Epithelial cell of prostate (primary cell): ENCODE measurements around the gene MLPH.
"Not testable (repeated sequence)": the region's sequence is repeated elsewhere in the genome, so short reads cannot be mapped to it uniquely, and the experiment has no call there.

ENCODE experiments used
- DNase-seq: peaks from one replicate; pipeline ENCODE4 v3.0.0-alpha.2; 2011; ENCODE audit warnings: low read depth, low spot score
- H3K27ac ChIP-seq: fragments of 450-650 bp; 2 replicates; pipeline ENCODE4 v1.5.1; 2017; ENCODE audit warnings: mild to moderate bottlenecking

Gene MLPH

DNA sequence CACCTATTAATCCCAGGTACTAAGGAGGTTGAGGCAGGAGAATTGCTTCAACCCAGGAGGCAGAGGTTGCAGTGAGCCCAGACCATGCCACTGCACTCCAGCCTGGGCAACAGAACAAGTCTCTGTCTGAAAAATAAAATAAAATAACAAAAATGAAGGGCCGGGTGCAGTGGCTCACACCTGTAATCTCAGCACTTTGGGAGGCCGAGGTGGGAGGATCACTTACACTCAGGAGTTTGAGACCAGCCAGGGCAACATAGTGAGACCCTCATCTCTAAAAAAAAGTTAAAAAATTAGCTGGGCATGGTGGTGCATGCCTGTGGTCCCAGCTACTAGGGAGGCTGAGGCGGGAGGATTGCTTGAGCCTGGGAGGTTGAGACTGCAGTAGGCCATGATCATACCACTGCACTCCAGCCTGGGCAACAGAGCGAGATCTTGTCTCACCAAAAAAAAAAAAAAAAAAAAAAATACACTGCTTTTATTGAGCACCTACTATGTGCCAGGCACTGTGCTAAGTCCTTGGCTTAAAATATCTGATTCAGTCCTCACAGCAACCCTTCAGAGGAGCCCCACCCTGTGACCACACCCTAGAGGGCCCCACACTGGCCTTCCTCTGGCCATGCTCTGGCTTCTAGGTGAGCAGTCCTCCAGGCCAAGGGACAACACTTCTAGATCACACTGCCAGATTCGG is 108.9 kb downstream of the MLPH start:
- H3K27ac ChIP-seq, DNase-seq: not testable (repeated sequence)

DNA sequence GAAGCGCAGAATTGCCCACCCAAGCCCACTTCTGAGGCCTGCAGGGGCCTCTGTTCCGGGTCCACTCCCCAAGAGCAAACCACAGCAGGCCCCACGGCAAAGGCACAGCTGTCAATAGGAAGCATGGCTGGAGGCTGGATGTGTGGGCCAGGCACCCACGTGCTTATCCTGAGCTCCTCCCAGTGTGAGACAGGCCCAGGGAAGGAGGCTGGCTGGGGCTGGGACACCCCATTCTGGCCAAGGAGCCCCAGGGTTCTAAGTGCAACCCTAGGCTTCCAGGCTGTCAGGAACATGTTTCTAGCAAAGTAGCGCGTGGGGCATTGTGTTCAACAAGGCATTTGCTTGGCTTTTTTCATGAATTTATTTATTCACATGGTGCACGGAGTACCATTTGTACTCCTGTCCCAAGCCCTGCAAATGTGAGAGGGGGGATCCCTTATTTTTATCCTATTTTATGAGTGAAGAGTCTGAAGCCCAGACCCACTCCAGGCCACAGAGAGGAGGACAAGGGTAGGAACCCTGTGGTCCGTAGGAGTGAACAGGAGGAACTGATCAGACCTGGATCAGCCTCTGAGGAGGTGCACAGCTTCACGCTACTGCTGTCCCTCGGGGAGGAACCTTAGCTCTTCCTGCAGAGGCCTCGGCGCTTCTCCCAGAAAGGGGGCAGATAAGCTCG is 109.6 kb downstream of the MLPH start:
- H3K27ac ChIP-seq, result no peak overlapping the region
- DNase-seq, result no peak

GRCh38 chr2:237597196-237598145 is 110.4 kb downstream of the MLPH start:
- no peak for DNase-seq
- no peak overlapping the region for H3K27ac ChIP-seq

DNA sequence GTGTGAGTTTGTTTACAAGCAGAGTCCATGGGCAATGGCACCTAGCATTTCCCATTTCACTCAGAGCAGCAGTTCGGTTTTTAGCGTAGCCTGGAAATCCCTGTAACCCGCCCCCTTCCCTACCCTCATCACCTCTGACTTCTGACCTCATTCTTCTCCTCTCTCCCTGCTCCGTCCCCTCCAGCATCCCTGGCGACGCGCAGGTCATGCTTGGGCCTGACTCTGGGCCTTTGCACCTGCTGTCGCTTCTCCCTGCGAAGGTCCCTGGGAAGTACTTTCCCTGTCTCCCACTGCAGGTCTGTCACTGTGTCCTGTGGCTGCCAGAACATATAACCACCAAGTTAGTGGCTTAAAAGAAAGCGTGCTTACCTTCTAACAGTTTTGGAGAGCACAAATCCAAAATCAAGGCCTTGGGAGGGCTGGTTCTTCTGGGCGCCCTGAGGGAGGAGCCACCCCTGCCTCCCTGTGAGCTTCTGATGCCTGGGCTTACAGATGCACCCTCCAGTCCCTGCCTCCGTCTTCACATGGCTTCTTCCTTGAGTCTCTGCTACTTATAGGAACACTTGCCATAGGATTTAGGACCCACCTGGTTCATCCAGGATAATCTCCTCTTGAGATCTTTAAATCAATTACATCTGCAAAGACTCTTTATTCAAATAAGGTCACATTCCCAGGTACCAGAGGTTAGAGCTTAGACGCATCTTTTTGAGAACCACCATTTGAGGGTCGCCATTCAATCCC is 111.6 kb downstream of the MLPH start:
- no peak for DNase-seq
- no peak overlapping the region for H3K27ac ChIP-seq

GRCh38 chr2:237599465-237600110 is 112.5 kb downstream of the MLPH start:
- H3K27ac ChIP-seq, result no peak overlapping the region
- DNase-seq, result no peak

GRCh38 chr2:237600205-237600846 is 113.3 kb downstream of the MLPH start:
- H3K27ac ChIP-seq, result no peak overlapping the region

DNA sequence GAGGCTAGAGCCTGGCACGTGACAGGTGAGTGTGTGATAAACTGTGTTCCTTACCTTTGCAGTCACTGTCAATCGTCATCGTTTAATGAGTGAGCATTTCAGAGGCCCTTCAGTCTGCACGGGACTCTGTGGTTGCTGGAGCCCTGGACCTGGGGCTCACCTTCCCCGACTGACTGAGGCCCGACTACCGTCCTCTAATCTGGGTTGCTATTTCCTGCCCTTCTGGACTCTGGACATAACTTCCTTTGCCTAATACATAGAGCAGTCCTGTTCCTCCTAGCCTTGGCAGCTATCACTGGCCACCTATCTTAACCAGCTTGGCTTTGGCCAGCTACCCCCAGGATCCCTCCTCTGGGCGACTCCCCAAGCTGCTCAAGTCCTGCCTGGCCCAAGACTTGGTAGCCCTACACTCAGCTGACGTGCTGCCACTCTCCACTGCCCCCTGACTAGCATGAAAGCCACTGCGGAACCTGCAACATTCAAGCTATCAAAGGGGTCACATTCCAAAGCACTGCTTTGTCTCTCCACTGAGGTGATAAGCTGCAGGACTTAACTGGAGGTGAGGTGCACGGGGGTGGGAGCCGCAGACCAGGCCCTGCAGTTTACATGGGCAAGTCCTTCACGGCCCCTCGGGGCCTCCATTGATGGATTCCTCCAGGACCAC is 114.5 kb downstream of the MLPH start:
- H3K27ac ChIP-seq, result no peak overlapping the region
- DNase-seq, result no peak

More at GRCh38 chr2:237600205-237600846, 113.3 kb downstream of the MLPH start:
- DNase-seq, result no peak

GRCh38 chr2:237602409-237602808 is 115.4 kb downstream of the MLPH start:
- no peak overlapping the region for H3K27ac ChIP-seq
- no peak for DNase-seq

- no peak for DNase-seq
- H3K27ac ChIP-seq, result no peak overlapping the region
Measured at GRCh38 chr2:237603049-237603717, 116.1 kb downstream of the MLPH start.

DNA sequence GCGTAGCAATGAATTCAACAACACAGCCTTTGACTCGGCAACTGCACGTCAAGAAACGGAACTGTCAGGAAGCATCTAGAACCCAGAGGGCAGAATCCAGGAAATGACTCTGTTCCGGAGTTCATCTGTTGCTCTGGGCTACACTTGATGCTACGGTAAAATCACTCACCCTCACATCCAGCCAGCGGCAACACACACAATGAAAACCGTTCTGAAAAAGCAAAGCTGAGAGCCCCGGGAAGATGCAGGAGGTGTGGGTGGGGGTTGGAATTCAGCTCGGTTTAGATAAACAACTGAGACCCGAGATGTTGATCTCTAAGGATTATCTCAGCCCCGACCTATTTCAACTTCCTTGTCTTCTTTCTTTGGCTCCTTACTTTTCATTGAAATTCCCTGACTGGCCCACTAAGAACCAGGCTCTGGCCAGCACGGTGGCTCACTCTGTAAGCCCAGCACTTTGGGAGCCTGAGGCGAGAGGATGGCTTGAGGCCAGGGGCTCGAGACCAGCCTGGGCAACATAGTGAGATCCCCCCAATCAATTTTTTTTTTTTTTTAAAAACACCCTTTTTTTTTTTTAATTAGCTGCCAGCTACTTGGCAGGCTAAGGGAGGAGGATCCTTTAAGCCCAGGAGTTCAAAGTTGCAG is 116.8 kb downstream of the MLPH start:
- H3K27ac ChIP-seq, result no peak overlapping the region
- no peak for DNase-seq

DNA sequence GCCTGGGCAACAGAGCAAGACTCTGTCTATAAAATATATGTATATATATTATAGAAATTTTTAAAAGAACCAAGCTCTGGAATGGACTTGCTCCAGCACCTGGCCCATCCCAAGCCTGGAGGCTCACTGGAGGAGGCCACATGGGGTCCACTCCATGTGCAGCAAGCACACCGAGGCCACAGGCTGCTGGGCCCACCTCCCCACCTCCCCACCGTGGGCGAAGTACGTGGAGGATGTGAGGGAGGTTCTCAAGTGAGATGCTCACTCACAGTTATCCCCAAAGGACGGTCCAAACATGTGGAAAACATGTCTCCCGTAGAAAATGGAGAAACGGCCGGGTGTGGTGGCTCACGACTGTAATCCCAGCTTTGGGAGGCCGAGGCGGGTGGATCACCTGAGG is 117.3 kb downstream of the MLPH start:
- no peak overlapping the region for H3K27ac ChIP-seq
- DNase-seq, result no peak
